CD4-positive, alpha-beta T cell (primary cell): Measurements from ENCODE around the gene FNDC3B. TPM values are rescaled to one million over a fixed set of nuclear protein-coding genes. Genes with fewer than 3 reads are reported as not detected.
"Not testable (repeated sequence)": the region's sequence is repeated elsewhere in the genome, so short reads cannot be mapped to it uniquely, and the experiment has no call there.

ENCODE experiments used
- ATAC-seq: fragments of 200-7000 bp; cut with Tn5 transposase; one replicate; pipeline ENCODE4 v1.10.0; 2022; ENCODE audit warnings: mild to moderate bottlenecking; ENCODE audit not compliant: poor library complexity
- CTCF ChIA-PET: fragments of 350-600 bp; sonication (Branson Sonifier 250); formaldehyde crosslinking; loops from one replicate; lab custom pipeline; 2021; ENCODE audit warnings: antibody characterized with exemption, inconsistent platforms; lab: Charles Lee
- POLR2A ChIA-PET: fragments of 350-600 bp; sonication (Branson Sonifier 250); formaldehyde crosslinking; loops from one replicate; lab custom pipeline; 2021; ENCODE audit warnings: antibody characterized with exemption, inconsistent platforms; lab: Charles Lee
- DNase-seq, 14 experiments: peaks; one replicate each; pipeline ENCODE4 v3.0.0-alpha.2; 2013 to 2020; ENCODE audit warnings: mixed read lengths in 2 of 14
- H3K27ac ChIP-seq, 2 donors: one replicate each; pipeline versions ENCODE4 v1.5.1 to v1.7.0; 2013; ENCODE audit warnings: low read length in 2 of 2, low read depth in 1 of 2, mild to moderate bottlenecking in 1 of 2
- H3K27me3 ChIP-seq, 2 experiments: 1 replicate in 1 of 2; 2 replicates in 1 of 2; pipeline versions ENCODE4 v1.6.1 to v1.7.0; 2013; ENCODE audit warnings: low read length in 2 of 2, control low read depth in 1 of 2, mild to moderate bottlenecking in 1 of 2, moderate library complexity in 1 of 2; ENCODE audit not compliant: insufficient read depth in 2 of 2, control insufficient read depth in 1 of 2
- H3K36me3 ChIP-seq: one replicate; pipeline ENCODE4 v1.6.1; 2013; ENCODE audit warnings: low read length, control low read depth; ENCODE audit not compliant: insufficient read depth
- H3K4me1 ChIP-seq: one replicate; pipeline ENCODE4 v1.6.1; 2013; ENCODE audit warnings: low read length, control low read depth; ENCODE audit not compliant: insufficient read depth
- H3K4me3 ChIP-seq: one replicate; pipeline ENCODE4 v1.5.1; 2013; ENCODE audit warnings: mild to moderate bottlenecking, low read length, moderate library complexity
- H3K9me3 ChIP-seq, 2 experiments: 1 replicate in 1 of 2; 2 replicates in 1 of 2; pipeline versions ENCODE4 v1.6.1 to v1.7.0; 2013; ENCODE audit warnings: low read length in 2 of 2, mild to moderate bottlenecking in 2 of 2, control low read depth in 1 of 2, moderate library complexity in 1 of 2; ENCODE audit not compliant: control insufficient read depth in 1 of 2, insufficient read depth in 1 of 2
- H3K27ac Mint-ChIP-seq: one replicate; pipeline ENCODE4 v1.8.0; 2020; ENCODE audit warnings: mixed read lengths
- H3K27me3 Mint-ChIP-seq: one replicate; pipeline ENCODE4 v1.8.0; 2021; ENCODE audit warnings: mixed read lengths
- H3K36me3 Mint-ChIP-seq: one replicate; pipeline ENCODE4 v1.8.0; 2021; ENCODE audit warnings: low read depth, mixed read lengths
- H3K4me1 Mint-ChIP-seq: one replicate; pipeline ENCODE4 v1.8.0; 2021; ENCODE audit warnings: low read depth, mixed read lengths
- H3K4me3 Mint-ChIP-seq: one replicate; pipeline ENCODE4 v1.8.0; 2020; ENCODE audit warnings: mild to moderate bottlenecking, mixed read lengths
- H3K9me3 Mint-ChIP-seq: one replicate; pipeline ENCODE4 v1.8.0; 2020; ENCODE audit warnings: mixed read lengths
- intact Hi-C, 2 experiments: fragments of 100-400 bp; cut with DNase I in 1 of 2; cut with micrococcal nuclease in 1 of 2; formaldehyde crosslinking; loops; one replicate each; pipeline versions ENCODE4 v1.15.1 to v1.9.0; 2023 to 2025; cut with DNase I, micrococcal nuclease
- total RNA-seq, 174 experiments: library from RNA in 2 of 174; stranded (reverse) in 2 of 174; gene quantifications; one replicate each; pipeline ENCODE4 v1.2.3 and lab custom pipeline; 2021 to 2026
- TF ChIP-seq, protein P1 (sequence below): fragments of 200-600 bp; IDR thresholded peaks from one replicate; pipeline ENCODE4 v1.8.0; 2022; ENCODE audit warnings: antibody characterized with exemption, mild to moderate bottlenecking

The FNDC3B gene
- total RNA-seq, 2 experiments from 2014 or later, result 26.1 to 28.7 TPM

DNA sequence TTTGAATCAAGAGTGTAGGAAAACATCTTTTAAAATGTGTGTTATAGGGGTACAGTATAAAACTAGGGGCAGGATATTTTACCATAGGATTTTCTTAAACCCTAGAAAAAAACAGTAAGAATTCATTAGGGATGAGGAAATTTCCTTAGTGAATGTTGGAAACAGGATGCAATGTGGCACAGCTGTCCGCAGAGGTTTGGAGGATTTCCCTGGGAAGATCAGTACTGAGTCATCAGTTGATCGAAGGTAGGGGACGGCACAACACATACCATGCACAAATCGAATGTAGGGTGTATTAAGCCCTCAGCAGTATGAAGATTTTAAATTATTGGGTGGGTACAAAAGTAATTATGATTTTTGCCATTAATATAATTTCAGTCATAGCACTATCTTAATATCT, 49.9 kb downstream of the FNDC3B start:
- POLR2A ChIA-PET, result no interaction called here
- CTCF ChIA-PET, result no interaction called here
- H3K4me1 Mint-ChIP-seq, result peaks cover 17% of the 10 kb centered on the region
- ATAC-seq, result no peak
- Histone ChIP-seq H3K4me3 (no peak overlapping the region), H3K27me3 (no peaks in the 10 kb centered on the region), H3K36me3 (no peaks in the 10 kb centered on the region), H3K4me1 (no peaks in the 10 kb centered on the region), H3K27ac (no peak overlapping the region), H3K9me3 (no peaks in the 10 kb centered on the region)
- no peaks in the 10 kb centered on the region for H3K36me3 Mint-ChIP-seq
- H3K27ac Mint-ChIP-seq, result no peak overlapping the region
- H3K9me3 Mint-ChIP-seq, result no peaks in the 10 kb centered on the region
- TF ChIP-seq, protein P1, sequence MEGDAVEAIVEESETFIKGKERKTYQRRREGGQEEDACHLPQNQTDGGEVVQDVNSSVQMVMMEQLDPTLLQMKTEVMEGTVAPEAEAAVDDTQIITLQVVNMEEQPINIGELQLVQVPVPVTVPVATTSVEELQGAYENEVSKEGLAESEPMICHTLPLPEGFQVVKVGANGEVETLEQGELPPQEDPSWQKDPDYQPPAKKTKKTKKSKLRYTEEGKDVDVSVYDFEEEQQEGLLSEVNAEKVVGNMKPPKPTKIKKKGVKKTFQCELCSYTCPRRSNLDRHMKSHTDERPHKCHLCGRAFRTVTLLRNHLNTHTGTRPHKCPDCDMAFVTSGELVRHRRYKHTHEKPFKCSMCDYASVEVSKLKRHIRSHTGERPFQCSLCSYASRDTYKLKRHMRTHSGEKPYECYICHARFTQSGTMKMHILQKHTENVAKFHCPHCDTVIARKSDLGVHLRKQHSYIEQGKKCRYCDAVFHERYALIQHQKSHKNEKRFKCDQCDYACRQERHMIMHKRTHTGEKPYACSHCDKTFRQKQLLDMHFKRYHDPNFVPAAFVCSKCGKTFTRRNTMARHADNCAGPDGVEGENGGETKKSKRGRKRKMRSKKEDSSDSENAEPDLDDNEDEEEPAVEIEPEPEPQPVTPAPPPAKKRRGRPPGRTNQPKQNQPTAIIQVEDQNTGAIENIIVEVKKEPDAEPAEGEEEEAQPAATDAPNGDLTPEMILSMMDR, result no peak
- intact Hi-C loops, result no loop called here
- DNase-seq, result no peak
- no peak overlapping the region for H3K4me3 Mint-ChIP-seq
- H3K27me3 Mint-ChIP-seq, result no peaks in the 10 kb centered on the region

DNA sequence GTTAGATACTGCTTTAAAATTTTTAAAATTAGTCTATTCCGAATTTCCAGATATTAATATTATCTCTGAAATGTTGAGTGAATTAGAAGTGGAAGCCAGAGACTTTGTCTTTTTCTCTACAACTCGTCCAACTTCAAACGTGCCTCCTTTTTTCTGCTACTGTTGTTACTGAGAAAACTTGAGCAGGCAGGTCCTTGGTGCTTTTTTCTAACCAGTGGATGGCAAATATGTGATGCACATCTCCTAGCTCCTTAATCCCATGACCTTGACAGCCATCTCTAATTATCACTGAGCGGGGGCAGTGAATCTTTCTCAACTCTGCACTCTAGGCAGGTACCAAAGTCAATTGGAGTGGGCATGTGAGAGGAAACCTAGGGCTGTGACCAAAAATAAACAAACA, 50.7 kb downstream of the FNDC3B start:
- H3K27me3 Mint-ChIP-seq, result no peaks in the 10 kb centered on the region
- ATAC-seq, result no peak
- no peak overlapping the region for H3K4me3 ChIP-seq
- POLR2A ChIA-PET, result no interaction called here
- H3K27me3 ChIP-seq, result no peaks in the 10 kb centered on the region
- H3K4me1 Mint-ChIP-seq, result peaks cover 24% of the 10 kb centered on the region
- no peaks in the 10 kb centered on the region for H3K9me3 Mint-ChIP-seq
- no peak overlapping the region for H3K27ac Mint-ChIP-seq
- H3K36me3 Mint-ChIP-seq, result no peaks in the 10 kb centered on the region
- CTCF ChIA-PET, result no interaction called here
- no peak overlapping the region for H3K27ac ChIP-seq
- H3K4me3 Mint-ChIP-seq, result no peak overlapping the region
- TF ChIP-seq, protein P1, result no peak
- no peaks in the 10 kb centered on the region for H3K9me3 ChIP-seq
- H3K4me1 ChIP-seq, result no peaks in the 10 kb centered on the region
- intact Hi-C loops, result no loop called here
- DNase-seq, result no peak
- no peaks in the 10 kb centered on the region for H3K36me3 ChIP-seq

DNA sequence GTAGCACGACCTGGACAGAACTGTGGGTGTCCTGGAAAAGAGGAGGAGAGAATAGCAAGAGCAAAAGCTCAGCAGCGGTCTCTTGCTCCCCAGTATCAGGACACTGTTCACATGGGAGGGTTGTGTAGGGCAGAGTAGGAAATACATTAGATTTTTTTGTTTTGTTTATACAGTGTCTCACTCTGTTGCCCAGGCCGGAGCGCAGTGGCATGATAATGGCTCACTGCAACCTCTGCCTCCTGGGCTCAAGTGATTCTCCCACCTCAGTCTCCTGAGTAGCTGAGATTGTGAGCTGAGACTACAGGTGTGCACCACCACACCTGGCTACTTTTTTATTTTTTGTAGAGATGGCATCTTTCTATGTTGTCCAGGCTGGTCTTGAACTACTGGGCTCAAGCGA, 53.3 kb downstream of the FNDC3B start:
- DNase-seq (no peak), ATAC-seq (no peak)
- H3K4me1 ChIP-seq, result no peaks in the 10 kb centered on the region
- H3K27ac ChIP-seq, result no peak overlapping the region
- no peaks in the 10 kb centered on the region for H3K36me3 Mint-ChIP-seq
- no peak overlapping the region for H3K27ac Mint-ChIP-seq
- intact Hi-C loops, result no loop called here
- no peaks in the 10 kb centered on the region for H3K9me3 ChIP-seq
- H3K27me3 Mint-ChIP-seq, result no peaks in the 10 kb centered on the region
- CTCF ChIA-PET, result interaction anchor here (1.0 to 1.2 kb wide), 2 partner anchors 10 to 11 kb away, joined by 3 to 4 read pairs; no protein-coding TSS in a partner anchor
- no peaks in the 10 kb centered on the region for H3K9me3 Mint-ChIP-seq
- POLR2A ChIA-PET, result no interaction called here
- H3K36me3 ChIP-seq, result no peaks in the 10 kb centered on the region
- TF ChIP-seq, protein P1, result no peak
- no peak overlapping the region for H3K4me3 Mint-ChIP-seq
- H3K4me1 Mint-ChIP-seq, result peaks cover 36% of the 10 kb centered on the region
- H3K4me3 ChIP-seq, result no peak overlapping the region
- no peaks in the 10 kb centered on the region for H3K27me3 ChIP-seq

DNA sequence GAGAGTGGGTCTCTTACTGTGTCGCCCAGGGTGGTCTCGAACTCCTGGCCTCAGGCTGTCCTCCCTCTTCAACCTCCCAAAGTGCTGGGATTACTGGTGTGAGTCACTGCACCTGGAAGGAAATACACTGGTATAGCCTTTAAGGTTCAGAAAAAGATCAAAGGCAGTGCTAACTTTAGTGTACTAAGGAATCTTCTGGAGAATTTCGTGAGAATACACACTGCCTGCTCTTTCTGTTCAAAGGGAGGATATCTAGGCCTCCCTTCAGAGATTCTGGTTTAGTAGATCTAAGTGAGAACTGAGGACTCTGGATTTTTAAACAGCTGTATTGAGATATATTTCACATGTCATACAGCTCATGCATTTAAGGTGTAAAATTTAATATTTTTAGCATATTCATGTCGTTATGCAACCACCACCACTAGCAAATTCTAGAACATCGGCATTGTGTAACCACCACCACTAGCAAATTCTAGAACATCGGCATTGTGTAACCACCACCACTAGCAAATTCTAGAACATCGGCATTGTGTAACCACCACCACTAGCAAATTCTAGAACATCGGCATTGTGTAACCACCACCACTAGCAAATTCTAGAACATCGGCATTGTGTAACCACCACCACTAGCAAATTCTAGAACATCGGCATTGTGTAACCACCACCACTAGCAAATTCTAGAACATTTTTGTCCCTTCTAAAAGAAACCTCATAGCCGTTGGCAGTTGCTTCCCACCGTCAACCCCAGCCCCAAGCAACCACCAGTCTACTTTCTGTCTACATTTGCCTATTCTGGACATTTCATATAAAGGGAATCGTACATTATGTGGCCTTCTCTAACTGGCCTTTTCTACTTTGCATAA, 54.4 kb downstream of the FNDC3B start:
- H3K9me3 Mint-ChIP-seq, H3K9me3 ChIP-seq, H3K27ac ChIP-seq, CTCF ChIA-PET, ATAC-seq, H3K4me3 ChIP-seq, H3K36me3 Mint-ChIP-seq, intact Hi-C loops, H3K36me3 ChIP-seq, DNase-seq, H3K4me1 ChIP-seq, H3K27ac Mint-ChIP-seq, H3K4me3 Mint-ChIP-seq, H3K27me3 ChIP-seq, H3K27me3 Mint-ChIP-seq: not testable (repeated sequence)
- POLR2A ChIA-PET, result interaction anchor here (0.6 kb wide), 1 partner anchor 166 kb away, joined by 3 read pairs; no protein-coding TSS in a partner anchor
- H3K4me1 Mint-ChIP-seq, result peaks cover 35% of the 10 kb centered on the region
